HG02610 (cell line): Measurements from ENCODE around the gene DLX4.

ENCODE experiments used
- ATAC-seq: cut with Tn5 transposase; IDR thresholded peaks from one replicate; pipeline ENCODE4 v1.9.1; 2021; ENCODE audit warnings: mild to moderate bottlenecking, moderate library complexity; ENCODE audit not compliant: unreplicated experiment

DLX4 gene

GRCh38 chr17:49969134-49969759 is at the start of gene DLX4:
Gene DLX4 (plus strand): TSS chr17:49969190. CDS start chr17:49969469, 279 bp downstream.
- ATAC-seq, result no peak

DNA sequence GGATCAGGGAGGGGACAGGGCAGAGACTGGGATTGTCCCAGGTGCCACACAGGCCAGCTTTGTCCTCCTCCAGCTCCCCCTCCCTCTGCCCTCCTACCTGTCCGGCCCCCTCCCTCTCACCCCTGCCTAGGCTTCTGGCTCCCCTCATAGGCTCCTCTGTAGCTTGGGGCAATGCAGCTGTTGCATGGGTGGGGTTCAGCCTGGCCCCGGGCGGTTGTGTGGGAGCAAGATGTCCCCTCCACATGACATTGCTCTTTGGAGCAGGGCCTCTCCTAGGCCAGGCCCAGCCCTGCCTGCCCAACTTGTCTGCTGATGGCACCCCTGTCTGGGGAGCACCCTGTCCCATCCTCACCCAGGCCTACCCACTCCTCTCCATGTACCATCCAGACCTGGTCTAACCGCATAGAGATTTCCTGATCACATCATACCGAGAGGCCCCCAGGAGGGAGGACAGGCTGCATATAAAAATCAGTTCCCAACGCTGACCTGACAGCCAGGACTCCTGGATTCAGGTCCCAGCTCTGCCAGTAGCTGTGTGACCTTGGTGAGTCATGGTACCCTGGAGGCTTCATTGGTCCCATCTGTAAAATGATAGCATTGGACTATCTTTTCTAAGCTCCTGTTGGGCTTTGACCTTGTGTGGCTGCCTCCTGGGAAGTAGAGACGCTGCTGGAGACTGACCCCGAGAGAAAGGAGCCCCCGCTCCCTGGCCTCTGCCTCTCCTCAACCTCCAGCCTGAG is 48.8 kb upstream of the DLX4 start:
- ATAC-seq, result no peak

GRCh38 chr17:49922095-49922494 is 46.9 kb upstream of the DLX4 start:
- ATAC-seq, result no peak

- no peak for ATAC-seq
These were observed 44.9 kb upstream of the DLX4 start for GRCh38 chr17:49924116-49924515.

DNA sequence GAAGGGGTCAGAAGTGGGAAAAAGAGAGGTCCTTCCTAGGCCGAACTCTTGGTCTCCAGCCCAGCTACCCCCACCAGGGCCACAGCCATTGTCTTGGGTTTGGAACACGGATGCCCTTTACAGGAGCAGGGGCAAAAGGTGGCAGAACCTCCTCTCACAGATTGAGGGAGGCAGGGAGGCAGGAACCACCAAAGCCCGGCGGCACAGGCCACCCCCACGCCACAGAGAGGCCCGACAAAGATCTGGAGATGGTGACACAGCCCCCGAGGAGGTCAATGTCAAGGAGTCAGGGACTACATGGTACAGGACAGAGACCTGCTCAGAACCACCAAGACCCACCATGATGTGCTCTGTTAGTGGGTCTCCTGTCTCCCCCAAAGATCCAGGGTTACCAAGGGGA is 44.4 kb upstream of the DLX4 start:
- ATAC-seq, result no peak

DNA sequence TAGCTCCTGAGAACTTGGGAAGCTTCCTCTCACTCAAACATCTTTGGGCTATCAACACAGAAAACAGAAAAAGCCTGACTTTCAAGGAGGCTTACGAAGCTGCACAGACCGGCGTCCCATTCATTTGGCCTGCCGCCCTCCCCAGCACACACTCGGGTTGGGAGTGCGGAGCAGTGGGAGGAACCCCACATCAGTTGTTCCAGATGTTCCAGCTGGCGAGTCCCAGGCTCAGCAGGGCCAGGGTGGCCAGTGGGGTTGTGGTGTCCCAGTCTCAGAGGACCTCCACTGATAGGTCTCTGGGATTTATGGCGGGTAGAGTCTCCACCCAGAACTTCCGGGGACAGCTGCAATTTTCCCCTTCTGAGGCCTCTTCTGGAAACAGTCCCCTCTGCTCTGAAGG is 43.1 kb upstream of the DLX4 start:
- ATAC-seq, result no peak

DNA sequence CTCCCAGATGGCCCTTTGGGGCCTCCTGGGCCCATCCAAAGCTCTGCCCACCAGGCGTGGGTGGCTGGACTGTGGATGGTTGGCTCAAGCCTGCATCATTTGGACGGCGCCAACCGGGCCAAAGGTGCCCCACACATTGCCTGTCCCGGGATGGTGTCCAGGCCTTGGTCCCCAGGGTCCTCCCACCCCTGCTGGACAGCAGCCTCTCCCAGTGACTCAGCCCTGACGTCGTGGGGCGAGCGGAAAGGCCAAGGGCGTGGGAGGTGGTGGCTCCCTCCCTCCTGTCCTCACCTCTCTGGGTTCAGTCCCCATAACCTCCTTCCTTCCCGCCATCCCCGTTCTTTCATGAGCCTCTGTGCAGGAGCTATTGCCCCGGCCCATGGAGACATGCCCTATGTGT is 42.1 kb upstream of the DLX4 start:
- ATAC-seq, result no peak

DNA sequence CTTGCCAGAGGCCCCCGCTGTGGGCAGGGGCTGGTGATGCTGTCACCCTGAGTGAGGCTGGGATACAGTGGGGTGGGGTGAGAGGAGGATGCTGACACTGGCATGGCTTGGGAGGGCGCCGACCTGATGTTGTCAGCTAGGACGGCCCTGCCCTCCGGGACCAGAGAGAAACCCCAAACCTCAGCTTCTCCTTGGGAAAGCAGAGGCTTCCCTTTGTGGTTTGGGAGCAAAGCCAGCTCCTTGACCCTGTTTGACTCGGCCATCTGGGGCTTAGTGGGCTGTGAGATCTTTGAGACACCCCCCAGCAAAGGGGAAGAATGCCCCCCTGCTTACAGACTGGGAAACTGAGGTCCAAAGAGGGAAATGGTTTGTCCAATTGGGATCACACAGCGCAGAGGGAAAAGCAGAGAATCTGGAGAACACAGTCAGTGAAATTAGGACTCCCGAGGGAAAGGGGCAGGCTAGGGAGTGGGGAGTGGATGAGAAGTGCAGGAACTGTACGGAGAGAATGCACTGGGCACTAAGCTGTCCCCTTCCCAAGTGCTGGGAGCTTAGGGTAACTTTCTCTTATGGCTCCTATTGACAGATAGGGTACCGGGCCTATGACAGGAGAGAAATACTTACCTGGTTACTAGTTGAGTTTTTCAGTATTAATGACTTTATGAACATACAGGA is 40.7 kb upstream of the DLX4 start:
- no peak for ATAC-seq

DNA sequence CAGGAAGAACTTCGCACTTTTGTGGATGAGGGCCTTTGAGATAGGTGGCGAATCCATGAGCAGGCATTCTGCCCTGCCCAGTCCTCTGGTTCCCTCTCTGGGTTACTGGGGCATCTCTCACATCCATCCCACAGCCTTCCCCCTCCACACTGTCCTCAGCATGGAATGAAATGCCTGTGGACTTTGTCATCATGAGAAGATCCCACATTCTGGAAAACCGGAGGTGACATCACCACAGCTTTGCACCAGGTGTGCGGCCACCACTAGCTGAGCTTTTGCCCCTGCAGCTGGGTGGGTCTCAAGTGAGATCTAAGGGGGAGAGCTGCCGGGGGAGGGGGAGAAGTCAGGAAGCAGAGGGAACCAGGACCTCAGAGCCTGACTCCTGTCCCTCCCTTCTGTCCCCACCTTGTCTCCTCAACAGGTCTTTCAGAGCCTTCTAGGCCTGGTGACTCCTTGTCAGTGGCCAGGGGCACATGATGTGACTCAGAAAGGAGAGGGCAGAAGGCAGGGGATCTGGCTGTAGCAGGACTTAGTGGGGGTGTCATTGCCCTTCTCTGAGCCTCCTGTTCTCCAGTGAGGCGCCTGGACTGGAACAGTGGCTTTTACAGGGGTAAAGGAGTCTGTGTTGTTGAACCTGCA is 40.0 kb upstream of the DLX4 start:
- no peak for ATAC-seq

GRCh38 chr17:49930880-49931279 is 38.1 kb upstream of the DLX4 start:
- no peak for ATAC-seq

GRCh38 chr17:49931416-49932137 is 37.4 kb upstream of the DLX4 start:
- no peak for ATAC-seq

DNA sequence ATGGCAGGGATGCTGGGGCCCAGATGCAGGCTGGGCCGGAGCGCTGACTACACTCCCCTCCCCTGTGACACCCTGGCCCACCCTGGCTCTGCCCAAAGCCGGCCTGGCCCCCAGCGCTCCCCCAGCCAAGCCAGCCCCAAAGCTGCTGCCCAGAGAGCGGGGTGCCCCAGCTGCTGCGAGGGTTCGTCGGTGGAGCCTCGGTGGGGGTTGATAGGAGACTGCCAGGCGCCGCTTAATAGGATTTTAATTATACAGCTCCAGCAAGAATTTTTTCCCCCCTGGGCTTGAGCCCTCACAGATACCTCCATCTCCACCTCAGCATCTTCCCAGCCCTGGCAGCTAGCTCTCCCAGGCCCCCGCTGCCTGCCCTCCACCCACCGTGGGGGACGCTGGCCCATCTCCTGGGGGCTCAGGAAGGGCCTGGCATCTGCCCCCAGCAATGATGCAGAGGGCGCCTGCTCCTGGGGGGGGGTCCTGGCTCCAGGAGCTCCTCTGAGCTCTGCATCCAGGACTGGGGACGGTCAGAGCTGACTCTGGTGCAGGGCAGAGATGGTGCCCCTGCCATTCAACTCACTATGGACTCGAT is 36.8 kb upstream of the DLX4 start:
- ATAC-seq, result no peak

DNA sequence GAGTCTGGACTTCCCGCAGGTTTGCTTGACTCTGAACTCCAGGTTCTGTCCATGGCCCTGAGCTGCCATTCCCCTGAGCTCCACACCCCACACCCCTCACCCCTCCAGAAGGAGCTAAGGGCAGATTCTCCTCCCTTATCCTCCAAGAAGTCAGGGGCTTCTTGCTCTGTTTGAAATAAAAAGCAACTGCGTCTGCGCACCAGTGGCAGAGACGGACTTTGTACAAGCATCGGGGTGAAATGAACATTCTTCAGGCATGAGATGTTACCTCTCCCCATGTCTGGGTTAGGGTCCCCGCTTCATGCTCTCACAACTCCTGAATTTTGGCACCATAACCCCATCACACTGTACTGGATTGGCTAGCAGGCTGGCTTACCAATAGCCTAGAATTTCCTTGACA is 36.1 kb upstream of the DLX4 start:
- ATAC-seq, result no peak

DNA sequence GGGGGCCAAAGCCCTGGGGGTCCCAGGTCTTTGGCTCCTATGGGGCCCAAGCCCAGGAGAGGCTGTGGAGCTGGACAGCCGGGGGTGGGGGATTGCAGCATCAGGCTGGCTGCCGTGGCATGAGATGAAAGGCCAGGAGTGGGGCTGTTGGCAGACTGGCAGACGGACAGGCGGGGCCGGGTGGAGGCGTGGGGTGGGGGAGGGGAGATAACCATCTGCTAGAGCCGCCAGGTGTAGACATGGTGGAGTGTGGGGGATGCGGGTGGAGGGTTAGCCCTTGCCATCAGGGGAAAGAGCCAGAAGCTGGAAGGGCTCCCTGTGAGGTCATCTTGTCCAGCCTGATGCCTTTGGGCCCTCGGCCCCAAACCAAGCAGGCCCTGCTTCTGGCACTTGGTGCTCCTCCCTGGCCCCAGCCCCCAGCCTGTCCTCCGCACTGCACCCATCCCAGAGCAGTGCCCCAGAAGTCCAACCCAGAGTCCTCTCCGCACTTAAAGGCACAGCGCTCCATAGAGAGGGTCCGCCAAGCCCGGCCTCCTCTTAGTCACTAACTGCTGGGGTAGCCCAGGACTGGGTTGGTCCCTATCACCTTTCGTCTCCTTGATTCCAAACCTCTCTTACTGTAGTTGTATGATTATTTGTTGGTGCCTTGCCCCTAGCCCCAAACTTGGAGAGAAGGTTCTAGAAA is 33.3 kb upstream of the DLX4 start:
- no peak for ATAC-seq

- ATAC-seq, result no peak
These were observed 32.6 kb upstream of the DLX4 start for GRCh38 chr17:49936386-49936785.

- no peak for ATAC-seq
These were observed 29.7 kb upstream of the DLX4 start for GRCh38 chr17:49939318-49939717.

GRCh38 chr17:49941427-49941826 is 27.6 kb upstream of the DLX4 start:
- ATAC-seq, result no peak

- ATAC-seq, result no peak
These were observed 26.0 kb upstream of the DLX4 start for GRCh38 chr17:49942947-49943346.

DNA sequence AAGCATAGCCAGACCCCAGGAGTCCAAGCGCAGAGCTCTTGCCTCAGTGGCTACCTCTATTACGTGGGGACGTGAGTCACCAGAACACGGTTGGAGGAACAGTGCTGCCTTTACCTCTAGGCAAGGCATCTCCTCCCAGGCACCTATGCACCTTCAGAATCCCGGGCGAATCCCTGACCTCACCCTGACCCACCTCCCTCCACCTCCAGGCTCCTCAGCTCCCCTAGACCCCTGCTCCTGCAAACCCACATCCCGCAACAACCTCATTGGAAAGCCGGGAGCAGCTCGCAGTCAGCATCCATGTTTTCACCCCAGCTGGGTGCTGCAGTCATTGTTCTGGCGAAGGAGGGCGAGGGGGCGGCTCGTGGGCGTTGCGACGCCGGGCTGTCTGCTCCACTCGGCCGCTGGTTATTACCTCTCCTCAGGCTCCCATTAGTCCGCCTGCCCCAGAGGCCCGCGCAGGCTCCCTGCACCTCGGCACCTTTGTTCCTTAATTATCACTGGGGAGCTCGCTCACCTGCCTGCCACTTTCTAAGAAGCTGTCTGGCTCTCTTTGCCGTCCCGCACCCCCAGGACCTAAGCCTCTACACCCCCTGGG is 24.6 kb upstream of the DLX4 start:
- ATAC-seq, result no peak

GRCh38 chr17:49946208-49946607 is 22.8 kb upstream of the DLX4 start:
- no peak for ATAC-seq
